Stimulated activated CD8-positive, alpha-beta memory T cell treated with anti-CD3 and anti-CD28 coated beads, Interleukin-12 subunit alpha, Interleukin-12 subunit beta, amount 100 ng/mL, for 24 hours (primary cell): ENCODE results near the gene PFKFB2.

Source experiments
- DNase-seq: peaks from one replicate; pipeline ENCODE4 v3.0.0-alpha.2; 2020; ENCODE audit errors: extremely low read depth

The PFKFB2 gene

GRCh38 chr1:207067185-207067584, 14.1 kb downstream of the PFKFB2 start:
- no peak for DNase-seq

GRCh38 chr1:207067665-207068064, 14.6 kb downstream of the PFKFB2 start:
- no peak for DNase-seq

GRCh38 chr1:207069061-207069460, 16.0 kb downstream of the PFKFB2 start:
- DNase-seq = no peak

GRCh38 chr1:207069858-207070506, 16.9 kb downstream of the PFKFB2 start:
- no peak for DNase-seq

GRCh38 chr1:207070811-207071210, 17.7 kb downstream of the PFKFB2 start:
- no peak for DNase-seq

- DNase-seq = no peak
Observed at GRCh38 chr1:207071426-207071825, 18.4 kb downstream of the PFKFB2 start.

GRCh38 chr1:207072233-207072632, 19.2 kb downstream of the PFKFB2 start:
- no peak for DNase-seq

- DNase-seq = no peak
Observed at GRCh38 chr1:207073906-207074820, 21.1 kb downstream of the PFKFB2 start.

- no peak for DNase-seq
Observed at GRCh38 chr1:207076181-207076955, 23.3 kb downstream of the PFKFB2 start.

- no peak for DNase-seq
Observed at GRCh38 chr1:207077012-207077411, 23.9 kb downstream of the PFKFB2 start.

GRCh38 chr1:207077470-207078377, 24.6 kb downstream of the PFKFB2 start:
- DNase-seq = no peak

- DNase-seq = no peak
Observed at GRCh38 chr1:207078578-207079132, 25.6 kb downstream of the PFKFB2 start.

- DNase-seq = no peak
Observed at GRCh38 chr1:207079706-207080241, 26.7 kb downstream of the PFKFB2 start.

- DNase-seq = no peak
Observed at GRCh38 chr1:207081088-207081487, 28.0 kb downstream of the PFKFB2 start.

GRCh38 chr1:207081806-207082205, 28.7 kb downstream of the PFKFB2 start:
- no peak for DNase-seq

GRCh38 chr1:207084232-207084631, 31.2 kb downstream of the PFKFB2 start:
- DNase-seq = no peak

GRCh38 chr1:207084701-207085180, 31.7 kb downstream of the PFKFB2 start:
- DNase-seq = no peak

- DNase-seq = no peak
Observed at GRCh38 chr1:207085887-207086286, 32.8 kb downstream of the PFKFB2 start.

GRCh38 chr1:207088161-207088560, 35.1 kb downstream of the PFKFB2 start:
- DNase-seq = no peak
